HG02870 (cell line): Measurements from ENCODE around the gene AQR.
"Not testable (repeated sequence)": the region's sequence is repeated elsewhere in the genome, so short reads cannot be mapped to it uniquely, and the experiment has no call there.

Experiments
- ATAC-seq: cut with Tn5 transposase; IDR thresholded peaks from one replicate; pipeline ENCODE4 v1.9.1; 2021; ENCODE audit warnings: mild to moderate bottlenecking, moderate library complexity; ENCODE audit not compliant: unreplicated experiment

Gene AQR

GRCh38 chr15:34969340-34970097, at the start of gene AQR:
Gene AQR, minus strand, starts transcription at chr15:34969742. Its CDS starts 129 bp downstream, at chr15:34969613.
- ATAC-seq = peak; percentile 96

- no peak for ATAC-seq
Measured at GRCh38 chr15:35014241-35014640, 44.7 kb upstream of the AQR start.

- no peak for ATAC-seq
Measured at GRCh38 chr15:35013370-35013769, 43.8 kb upstream of the AQR start.

GRCh38 chr15:35007397-35007796, 37.9 kb upstream of the AQR start:
- no peak for ATAC-seq

GRCh38 chr15:35005933-35006332, 36.4 kb upstream of the AQR start:
- ATAC-seq = no peak

- ATAC-seq = no peak
Measured at GRCh38 chr15:35003928-35004327, 34.4 kb upstream of the AQR start.

GRCh38 chr15:35000511-35000910, 31.0 kb upstream of the AQR start:
- ATAC-seq = no peak

- ATAC-seq = no peak
Measured at GRCh38 chr15:34999906-35000305, 30.4 kb upstream of the AQR start.

- no peak for ATAC-seq
Measured at GRCh38 chr15:34994925-34995324, 25.4 kb upstream of the AQR start.

GRCh38 chr15:34993877-34994276, 24.3 kb upstream of the AQR start:
- peak; percentile 94 for ATAC-seq

GRCh38 chr15:34993412-34993811, 23.9 kb upstream of the AQR start:
- ATAC-seq = no peak

GRCh38 chr15:34988027-34988902, 18.7 kb upstream of the AQR start, which contains the start of gene ZNF770:
Gene ZNF770, minus strand, starts transcription at chr15:34988287. Its CDS starts 4,853 bp downstream, at chr15:34983434.
- peak; percentile 68 for ATAC-seq

GRCh38 chr15:34987609-34988026, 18.1 kb upstream of the AQR start:
- ATAC-seq = no peak

- no peak for ATAC-seq
Measured at GRCh38 chr15:34986771-34987480, 17.4 kb upstream of the AQR start.

- ATAC-seq = no peak
Measured at GRCh38 chr15:34986326-34986725, 16.8 kb upstream of the AQR start.

- no peak for ATAC-seq
Measured at GRCh38 chr15:34984889-34985630, 15.5 kb upstream of the AQR start.

GRCh38 chr15:34976743-34977142, 7.2 kb upstream of the AQR start:
- ATAC-seq = peak; percentile 58

GRCh38 chr15:34976073-34976472, 6.5 kb upstream of the AQR start:
- no peak for ATAC-seq

- ATAC-seq = no peak
Measured at GRCh38 chr15:34973512-34973911, 4.0 kb upstream of the AQR start.

- ATAC-seq = not testable (repeated sequence)
Measured at GRCh38 chr15:34970098-34970643, 629 bp upstream of the AQR start.
